DND-41 (cell line): ENCODE results near the gene FBXL5.

Experiments
- CTCF ChIP-seq: IDR thresholded peaks from 2 replicates; pipeline ENCODE4 v1.5.1; 2012; ENCODE audit warnings: borderline replicate concordance, low read length, moderate library complexity, mild to moderate bottlenecking; ENCODE audit not compliant: poor library complexity, severe bottlenecking; ENCODE audit errors: extremely low read depth
- EZH2 ChIP-seq: IDR thresholded peaks from 3 replicates; pipeline ENCODE4 v1.6.1; 2012; ENCODE audit warnings: borderline replicate concordance, low read depth, mild to moderate bottlenecking, moderate library complexity, low read length, inconsistent platforms; ENCODE audit not compliant: severe bottlenecking

GRCh38 chr4:15668566-15669435 lies 13.6 kb upstream of the FBXL5 start:
- TF ChIP-seq EZH2 (no peak), CTCF (no peak)
